ENCODE data around the gene LDB3.

GRCh38 chr10:86742230-86742629 lies 73.9 kb downstream of the LDB3 start:
- TF ChIP-seq BRCA1 (IDR thresholded peaks at IDR 0.05; ENCODE audit: low read depth, low read length) (no peak), SP1 (IDR thresholded peaks at IDR 0.05; ENCODE audit: low read depth, low read length) (no peak), EZH2 (IDR thresholded peaks at IDR 0.05; ENCODE audit: low read depth, low read length, severe bottlenecking) (no peak), TAF1 (IDR thresholded peaks at IDR 0.05; ENCODE audit: low read depth, low read length) (no peak), RXRA (IDR thresholded peaks at IDR 0.05; ENCODE audit: insufficient read depth, low read depth, low read length) (no peak), NRF1 (IDR thresholded peaks at IDR 0.05; ENCODE audit: low read depth, low read length) (no peak), CBX8 (IDR thresholded peaks at IDR 0.05; ENCODE audit: borderline replicate concordance, low read depth, low read length) (no peak), RAD21 (IDR thresholded peaks at IDR 0.05 in 1 of 2, conservative IDR thresholded peaks at IDR 0.05 in 1 of 2; ENCODE audit: low read depth in 2 of 2, low read length in 2 of 2) (no peak), MAX (IDR thresholded peaks at IDR 0.05) (no peak), EGR1 (IDR thresholded peaks at IDR 0.05; ENCODE audit: borderline replicate concordance, low read depth, low read length) (no peak)
- TF ChIP-seq, protein P1, sequence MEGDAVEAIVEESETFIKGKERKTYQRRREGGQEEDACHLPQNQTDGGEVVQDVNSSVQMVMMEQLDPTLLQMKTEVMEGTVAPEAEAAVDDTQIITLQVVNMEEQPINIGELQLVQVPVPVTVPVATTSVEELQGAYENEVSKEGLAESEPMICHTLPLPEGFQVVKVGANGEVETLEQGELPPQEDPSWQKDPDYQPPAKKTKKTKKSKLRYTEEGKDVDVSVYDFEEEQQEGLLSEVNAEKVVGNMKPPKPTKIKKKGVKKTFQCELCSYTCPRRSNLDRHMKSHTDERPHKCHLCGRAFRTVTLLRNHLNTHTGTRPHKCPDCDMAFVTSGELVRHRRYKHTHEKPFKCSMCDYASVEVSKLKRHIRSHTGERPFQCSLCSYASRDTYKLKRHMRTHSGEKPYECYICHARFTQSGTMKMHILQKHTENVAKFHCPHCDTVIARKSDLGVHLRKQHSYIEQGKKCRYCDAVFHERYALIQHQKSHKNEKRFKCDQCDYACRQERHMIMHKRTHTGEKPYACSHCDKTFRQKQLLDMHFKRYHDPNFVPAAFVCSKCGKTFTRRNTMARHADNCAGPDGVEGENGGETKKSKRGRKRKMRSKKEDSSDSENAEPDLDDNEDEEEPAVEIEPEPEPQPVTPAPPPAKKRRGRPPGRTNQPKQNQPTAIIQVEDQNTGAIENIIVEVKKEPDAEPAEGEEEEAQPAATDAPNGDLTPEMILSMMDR (IDR thresholded peaks at IDR 0.05; ENCODE audit: control extremely low read depth in 1 of 3, insufficient read depth in 1 of 3, low read depth in 1 of 3, low read length in 3 of 3), result no peak

Data from H1 (cell line).